Activated CD8-positive, alpha-beta memory T cell treated with anti-CD3 and anti-CD28 coated beads, Interleukin-2, amount 50 U/mL, for 1 hour (primary cell): ENCODE measurements around the gene GRAMD4.

ENCODE experiments used
- DNase-seq: peaks from one replicate; pipeline ENCODE4 v3.0.0-alpha.2; 2020; ENCODE audit errors: extremely low read depth

The GRAMD4 gene

DNA sequence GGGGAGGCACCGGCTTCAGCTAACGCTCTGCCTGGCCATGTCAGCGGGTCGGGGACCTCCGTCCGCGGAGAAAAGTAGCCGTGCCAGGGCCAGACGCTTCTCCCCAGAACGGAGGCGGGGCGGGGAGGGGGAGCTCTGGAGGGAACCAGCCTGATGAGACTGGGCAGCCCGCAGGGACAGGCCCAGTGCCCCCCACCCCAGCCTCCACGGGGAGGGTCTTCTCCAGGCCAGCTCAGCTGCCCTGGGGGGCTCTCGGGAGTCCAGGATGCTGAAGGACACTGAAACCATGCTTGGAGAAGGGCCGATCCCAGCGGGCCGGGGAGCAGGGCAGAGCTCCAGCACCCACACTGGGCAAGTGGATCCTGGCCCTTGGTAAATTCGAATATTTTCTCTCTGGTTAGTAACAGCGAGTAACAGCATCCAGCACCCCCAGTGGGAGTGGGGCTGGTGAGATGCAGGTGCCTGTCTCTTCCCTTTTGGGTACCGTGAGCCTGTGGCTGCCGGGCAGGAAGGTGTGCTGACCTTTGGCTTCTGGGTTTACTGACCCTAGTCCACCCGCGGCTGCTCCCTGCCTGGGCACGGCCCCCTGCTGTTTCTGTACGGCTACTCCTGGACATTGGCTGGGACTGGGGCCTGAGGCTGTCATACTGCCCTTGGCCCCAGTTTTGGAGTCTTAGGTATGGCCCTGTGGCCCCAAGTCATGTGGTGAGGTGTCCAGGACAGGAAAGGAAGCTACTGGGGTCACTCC is 35.8 kb downstream of the GRAMD4 start:
- DNase-seq = no peak

DNA sequence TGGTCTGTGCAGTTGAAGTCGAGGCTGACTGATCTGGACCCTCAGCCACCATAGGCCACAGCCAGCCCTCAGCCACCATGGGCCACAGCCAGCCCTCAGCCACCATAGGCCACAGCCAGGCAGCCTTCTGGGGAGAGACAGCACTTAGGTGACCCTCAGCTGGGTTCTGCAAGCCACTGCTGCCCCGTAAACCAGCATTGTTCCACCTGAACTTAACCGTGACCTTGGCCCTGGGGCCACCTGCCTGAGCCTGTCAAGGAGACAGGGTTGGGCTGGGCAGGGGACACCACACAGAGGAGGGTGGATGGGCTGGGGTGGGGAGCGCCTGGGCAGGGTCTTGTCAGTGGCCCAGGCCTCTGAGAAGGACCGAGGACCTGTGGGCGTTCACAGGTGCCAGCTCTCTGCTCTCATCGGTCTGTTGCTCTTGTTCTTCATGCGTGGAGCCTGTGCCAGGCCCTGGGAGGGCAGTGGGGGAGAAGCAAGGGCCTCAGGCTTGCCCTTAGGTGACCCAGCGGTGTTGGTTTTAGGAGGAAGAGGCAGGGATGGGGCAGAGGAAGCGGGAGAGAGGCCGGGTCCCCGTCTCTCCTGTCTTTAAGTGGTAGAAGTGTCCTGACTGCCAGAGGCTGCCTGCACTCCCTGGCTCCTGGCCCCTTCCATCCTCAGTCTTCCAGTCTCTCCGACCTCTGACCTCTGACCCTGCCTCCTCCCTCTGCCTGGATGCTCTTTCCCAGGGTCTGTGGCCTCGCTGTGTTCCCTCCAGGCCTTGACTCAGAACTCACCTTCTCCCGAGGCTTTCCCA is 36.9 kb downstream of the GRAMD4 start:
- no peak for DNase-seq

DNA sequence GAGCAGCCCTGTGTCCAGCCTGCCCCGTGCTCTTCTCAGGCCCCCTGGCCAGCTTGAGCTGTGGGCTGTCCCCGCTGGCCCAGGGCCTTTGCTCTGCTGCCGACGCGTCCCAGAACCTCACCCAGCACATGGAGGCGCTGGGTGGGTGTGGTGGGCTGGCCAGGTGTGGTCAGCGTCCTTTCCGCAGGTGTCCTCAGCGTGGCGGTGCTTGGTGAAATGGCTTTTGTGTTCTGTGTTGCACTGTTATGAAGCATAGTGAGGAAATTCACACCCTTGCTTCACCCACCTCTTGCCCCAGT is 37.4 kb downstream of the GRAMD4 start:
- DNase-seq = no peak

DNA sequence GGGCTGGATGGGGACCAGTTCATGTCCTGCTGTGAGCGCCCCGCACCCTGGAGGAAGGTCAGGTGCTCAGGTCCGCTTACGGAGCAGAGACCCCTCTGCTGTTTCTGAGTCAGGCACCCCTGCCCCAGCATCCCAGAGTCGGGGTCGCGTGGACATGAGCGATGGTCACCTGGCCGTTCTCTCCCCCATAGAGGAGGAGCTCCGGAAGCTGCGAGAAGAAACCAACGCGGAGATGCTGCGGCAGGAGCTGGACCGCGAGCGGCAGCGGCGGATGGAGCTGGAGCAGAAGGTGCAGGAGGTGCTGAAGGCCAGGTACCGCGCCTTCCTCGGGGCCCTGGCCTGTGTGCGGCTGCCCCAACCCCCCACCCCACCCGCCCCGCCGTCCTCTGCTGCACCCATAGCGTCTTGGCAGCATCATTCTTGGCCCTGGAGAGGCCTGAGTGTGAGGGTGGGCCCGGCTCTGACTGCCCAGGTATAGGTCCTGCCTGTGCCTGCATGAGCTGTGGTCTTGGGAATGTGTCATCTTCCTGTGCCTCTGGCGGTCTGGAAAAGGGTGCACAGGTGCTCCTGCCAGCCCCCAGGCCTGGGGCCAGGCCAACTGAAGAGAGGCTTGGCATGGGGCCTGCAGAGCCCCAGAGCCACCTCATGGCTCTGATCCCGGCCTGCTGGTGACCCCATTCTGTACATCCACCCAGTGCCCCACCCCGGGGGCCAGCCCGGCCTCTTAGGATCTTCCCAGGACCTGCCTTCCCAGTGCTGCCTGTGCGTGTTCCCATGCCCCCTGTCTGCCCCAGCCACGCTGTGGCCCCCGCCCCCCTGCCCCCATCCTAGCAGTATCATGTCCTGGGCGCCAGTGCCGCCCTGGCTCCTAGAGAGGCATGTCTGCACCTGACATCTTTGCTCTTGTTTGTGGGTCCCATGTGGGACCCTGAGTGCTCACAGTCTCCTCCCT is 38.1 kb downstream of the GRAMD4 start:
- no peak for DNase-seq

DNA sequence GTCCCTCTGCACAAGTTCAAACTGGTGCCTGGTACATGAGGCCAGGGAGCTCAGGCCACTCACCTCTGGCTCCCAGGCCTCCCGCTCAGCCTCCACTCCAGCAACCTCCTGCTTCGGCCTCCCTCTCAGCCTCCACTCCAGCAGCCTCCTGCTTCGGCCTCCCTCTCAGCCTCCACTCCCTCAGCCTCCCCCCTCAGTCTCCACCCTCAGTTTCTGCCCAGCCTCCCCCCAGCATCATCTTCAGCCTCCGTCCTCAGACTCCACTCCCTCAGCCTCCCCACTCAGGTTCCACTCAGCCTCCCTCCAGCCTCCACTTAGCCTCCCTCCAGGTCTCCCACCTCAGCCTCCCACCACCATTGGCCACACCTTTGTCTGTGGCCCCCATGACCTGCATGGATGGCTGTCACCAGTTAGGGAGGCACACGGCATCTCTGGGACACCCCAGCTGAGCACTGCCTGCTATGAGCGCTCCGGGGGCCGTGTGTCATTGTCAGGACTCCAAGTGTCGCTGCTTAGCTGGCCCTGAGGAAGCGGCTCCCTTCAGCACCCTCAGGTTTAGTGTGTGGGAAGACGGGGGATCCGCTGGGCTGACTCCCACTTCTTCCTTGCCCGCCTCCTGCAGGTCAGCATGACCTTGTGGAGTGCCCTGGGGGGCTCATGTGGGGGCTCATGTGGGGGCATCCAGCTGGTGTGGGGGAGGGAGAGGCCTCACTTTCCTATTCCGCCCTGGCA is 39.0 kb downstream of the GRAMD4 start:
- DNase-seq = no peak

DNA sequence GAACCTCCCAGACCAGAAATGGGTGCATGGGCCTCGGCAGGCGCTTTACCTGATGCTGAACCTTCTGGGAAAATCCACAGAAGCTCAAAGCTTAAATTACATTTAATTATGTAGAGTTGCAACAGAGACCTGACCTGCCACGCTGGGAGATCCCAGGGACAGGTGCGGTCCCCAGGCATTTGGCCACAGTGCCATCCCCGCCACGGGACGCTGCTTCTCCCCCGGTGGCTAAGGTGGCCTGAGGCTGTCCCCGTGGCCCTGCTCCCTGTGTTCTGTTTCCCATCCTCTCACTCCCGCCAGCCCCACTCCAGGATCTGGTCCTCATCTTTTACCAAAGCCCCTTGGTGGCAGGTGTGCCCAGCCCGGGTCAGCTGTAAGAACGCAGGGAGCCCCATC is 39.6 kb downstream of the GRAMD4 start:
- no peak for DNase-seq

DNA sequence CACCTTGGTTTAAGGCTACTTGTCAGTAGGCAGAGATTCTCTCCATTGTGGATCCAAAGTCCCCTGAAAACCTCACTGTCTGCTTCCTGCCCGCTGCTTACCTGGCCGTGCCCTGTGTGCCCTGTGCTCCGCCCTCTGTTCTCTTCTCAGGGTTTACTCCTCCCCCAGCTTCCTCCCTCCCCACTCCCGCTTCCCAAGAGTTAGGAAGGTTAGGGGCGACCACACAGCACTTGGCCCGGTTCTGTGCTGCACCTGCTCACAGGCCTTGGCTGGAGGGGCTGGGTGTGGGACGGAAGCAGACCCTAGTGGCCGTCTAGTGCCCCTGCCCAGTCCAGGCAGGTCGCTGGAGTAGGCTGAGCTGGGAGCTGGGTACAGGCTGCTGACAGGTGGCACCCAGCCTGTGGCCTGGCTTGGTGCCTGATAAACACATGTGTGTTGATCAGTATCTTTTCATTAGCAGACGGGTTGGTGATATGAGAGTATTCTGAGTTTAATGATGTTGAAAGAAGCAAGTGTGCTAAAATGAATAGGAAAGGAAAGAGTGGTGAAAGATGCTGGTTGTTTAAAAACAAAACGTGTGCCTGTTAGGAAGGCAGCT is 40.5 kb downstream of the GRAMD4 start:
- no peak for DNase-seq

DNA sequence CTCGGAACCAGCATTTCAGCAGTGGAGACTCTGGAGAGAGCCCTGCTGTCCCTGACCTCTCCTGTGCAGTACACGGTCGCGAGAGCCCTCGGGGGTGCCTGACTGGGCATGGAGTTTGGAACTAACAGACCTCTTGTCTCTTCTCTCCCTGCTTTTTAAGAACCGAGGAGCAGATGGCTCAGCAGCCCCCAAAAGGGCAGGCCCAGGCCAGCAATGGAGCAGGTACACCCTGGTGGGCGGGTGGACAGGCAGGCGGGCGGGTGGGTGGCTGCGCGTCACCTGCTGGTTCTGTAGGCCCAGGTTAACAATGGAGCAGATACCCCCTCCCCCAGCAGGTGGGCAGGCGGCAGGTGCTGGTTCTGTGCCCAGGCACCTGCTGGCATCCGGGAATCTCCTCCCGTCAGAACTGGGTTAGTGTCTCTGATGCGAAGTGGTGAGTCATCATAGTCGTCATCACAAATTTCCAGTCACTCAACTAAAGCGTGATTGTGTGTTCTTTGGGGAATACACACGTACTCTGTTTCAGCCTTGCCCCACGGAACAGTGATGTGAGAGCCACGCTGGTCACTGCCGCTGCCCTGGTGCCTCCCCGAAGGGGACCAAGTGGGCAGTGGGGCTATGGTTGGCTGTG is 41.1 kb downstream of the GRAMD4 start:
- DNase-seq = no peak

DNA sequence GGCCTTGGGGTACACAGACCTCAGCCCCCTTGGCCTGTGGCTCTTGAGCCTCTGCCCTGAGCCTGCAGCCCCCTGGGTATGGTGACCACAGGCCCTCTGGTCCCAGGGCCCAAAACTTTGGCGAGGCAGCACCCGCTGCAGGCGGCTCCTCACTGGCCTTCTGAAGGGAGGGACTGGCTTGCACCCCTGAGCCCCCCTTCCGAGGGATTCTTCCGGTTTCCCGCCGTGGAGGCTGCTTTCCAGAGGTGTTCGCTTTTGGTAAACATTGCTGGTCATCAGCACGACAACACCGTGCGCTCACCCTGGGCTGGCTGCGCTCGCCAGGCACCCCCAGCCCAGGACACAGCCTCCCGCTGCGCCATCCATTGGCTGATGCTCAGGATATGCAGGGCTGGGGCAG is 42.0 kb downstream of the GRAMD4 start:
- no peak for DNase-seq

DNA sequence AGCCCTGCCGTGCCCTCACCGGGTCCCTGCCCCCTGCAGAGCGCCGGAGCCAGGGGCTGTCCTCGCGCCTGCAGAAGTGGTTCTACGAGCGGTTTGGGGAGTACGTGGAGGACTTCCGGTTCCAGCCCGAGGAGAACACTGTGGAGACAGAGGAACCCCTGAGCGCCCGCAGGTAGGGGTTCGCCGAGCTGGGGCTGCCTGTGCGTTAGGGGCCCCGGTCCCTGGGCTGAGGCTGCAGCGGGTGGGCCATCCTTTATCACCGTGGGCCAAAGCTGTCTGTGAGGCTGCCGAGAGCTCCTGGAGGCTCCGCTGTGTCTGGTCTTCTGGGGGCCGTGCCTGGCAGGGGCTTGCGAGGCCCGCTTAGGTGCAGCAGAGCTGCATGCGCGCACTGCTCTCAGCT is 42.8 kb downstream of the GRAMD4 start:
- DNase-seq = no peak

DNA sequence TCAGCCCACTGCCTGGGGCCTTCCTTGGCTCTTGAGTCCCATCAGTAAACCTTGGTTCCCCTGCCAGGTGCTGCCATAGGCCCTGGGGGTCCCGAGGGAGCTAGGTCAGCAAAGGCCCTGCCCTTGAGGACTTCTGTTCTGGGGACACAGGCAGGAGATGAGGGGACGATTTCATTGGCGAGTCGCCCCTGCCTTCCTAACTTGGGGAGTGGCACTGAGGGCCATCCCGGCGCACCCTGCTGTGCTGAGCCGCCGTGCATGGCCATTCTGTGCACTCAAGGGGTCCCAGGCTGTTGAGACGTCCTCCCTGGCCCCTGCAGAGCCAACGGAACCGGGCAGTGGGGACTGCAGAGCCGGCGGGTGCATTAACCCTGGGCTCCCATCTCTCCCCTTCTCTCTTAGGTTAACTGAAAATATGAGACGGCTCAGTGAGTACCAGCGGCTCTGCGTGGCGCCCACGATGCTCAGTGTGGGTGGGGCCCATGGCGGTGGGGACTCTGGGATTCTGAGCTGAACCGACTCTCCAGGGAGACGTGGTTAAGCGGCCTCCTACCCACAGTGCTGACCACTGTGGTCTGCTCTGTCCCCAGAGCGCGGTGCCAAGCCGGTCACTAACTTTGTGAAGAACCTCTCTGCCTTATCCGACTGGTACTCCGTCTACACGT is 43.4 kb downstream of the GRAMD4 start:
- no peak for DNase-seq

DNA sequence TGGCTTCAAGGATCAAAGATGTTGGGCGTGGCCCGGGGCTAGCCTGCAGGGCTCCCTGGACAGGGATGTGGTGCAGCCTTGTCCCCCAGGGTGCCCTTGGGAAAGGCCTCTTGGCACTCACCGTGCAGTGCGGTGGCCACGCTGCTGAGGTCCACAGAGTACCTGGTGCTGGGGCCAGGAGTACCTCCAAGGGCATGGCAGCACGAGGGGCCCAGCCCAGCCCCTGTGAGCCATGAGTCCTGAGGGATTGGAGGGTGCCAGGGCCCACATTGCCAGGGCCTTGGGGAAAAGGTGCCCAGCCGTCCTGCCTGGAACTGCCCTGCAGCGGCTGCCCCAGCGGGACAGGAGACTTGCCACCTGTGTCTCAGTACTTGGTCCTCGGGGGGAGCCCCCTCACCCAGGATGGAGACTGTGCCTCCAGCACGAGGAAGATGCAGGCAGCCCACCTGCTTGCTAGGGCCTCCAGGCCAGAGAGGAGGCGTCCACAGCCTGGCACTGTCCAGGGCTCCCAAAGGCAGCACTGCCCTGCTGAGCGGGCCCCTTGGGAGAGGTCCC is 44.2 kb downstream of the GRAMD4 start:
- DNase-seq = no peak

DNA sequence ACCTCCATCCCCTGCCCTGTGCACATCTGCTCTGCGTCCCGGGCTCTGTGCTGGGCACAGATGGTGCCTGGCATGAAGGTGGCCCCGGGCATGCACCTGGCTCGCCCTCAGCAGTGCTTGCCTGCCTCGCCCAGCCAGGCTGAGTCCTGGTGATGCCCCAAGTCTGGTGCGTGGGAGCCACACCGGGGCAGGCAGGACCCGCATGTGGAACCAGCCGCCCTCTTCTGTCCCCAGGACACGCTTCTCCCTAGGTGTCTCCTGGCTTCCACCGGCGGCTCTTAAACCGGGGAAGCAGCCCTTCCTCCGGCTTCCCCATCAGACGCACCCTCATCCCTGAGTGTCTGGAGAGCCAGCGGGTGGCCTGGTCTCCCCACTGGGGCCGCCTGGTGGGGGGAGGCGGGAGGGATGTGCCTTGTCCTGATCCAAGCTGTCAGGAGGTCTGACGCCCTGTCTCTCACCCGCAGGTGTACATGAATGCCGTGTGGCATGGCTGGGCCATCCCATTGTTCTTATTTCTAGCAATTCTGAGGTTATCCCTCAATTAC is 45.0 kb downstream of the GRAMD4 start:
- DNase-seq = no peak

DNA sequence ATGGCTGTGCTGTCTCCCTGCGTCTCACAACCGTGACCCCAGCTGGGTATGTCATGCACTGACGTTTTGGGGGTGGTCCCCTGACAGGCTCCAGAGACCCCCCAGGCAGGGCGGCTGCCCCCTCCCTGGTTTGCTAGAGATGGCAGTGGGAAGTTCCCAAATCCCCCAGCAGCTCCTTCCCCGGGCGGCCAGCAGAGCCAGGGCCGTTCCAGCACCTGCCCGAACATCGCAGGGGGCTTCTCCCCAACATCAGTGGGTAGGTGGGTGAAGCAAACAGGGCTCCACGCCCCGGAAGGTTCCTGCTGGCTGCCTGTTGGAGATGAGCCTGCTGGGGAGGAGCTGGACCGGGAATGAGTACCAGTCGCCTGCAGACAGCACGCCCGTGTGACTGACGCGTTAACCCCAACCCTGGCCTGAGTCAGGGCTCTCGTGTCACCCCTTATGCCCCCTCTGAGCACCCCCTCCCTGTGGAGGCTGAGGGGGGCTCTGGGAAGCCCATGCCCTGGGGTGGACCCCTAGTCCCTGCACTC is 45.6 kb downstream of the GRAMD4 start:
- no peak for DNase-seq

DNA sequence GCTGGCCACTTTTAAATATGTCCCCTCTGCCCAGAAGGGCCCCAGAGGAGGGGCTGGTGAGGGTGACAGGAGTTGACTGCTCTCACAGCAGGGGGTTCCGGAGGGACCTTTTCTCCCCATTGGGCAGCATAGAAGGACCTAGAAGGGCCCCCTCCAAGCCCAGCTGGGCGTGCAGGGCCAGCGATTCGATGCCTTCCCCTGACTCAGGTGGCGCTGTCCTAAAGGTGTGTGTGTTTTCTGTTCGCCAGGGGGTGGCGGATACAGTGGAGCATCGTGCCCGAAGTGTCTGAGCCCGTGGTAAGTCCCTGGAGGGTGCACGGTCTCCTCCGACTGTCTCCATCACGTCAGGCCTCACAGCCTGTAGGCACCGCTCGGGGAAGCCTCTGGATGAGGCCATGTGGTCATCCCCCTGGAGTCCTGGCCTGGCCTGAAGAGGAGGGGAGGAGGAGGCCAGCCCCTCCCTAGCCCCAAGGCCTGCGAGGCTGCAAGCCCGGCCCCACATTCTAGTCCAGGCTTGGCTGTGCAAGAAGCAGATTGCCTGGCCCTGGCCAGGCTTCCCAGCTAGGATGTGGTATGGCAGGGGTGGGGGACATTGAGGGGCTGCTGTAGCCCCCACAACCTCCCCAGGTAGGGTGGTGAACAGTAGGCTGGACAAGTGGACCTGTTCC is 46.5 kb downstream of the GRAMD4 start:
- no peak for DNase-seq

DNA sequence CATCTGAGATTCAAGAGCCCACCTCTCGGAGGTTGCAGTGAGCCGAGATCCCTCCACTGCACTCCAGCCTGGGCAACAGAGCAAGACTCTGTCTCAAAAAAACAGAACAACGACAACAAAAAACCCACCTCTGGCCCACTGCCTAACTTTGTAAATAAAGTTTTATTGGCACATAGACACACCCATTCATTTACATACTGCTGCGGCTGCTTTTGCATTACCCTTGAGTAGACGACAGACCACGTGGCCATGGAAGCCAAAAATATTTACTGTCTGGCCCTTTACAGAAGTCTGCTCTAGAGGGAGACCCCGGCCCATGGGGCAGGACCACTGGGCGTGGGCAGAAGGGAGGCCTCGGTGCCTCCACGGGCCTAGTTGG is 47.0 kb downstream of the GRAMD4 start:
- DNase-seq = no peak

DNA sequence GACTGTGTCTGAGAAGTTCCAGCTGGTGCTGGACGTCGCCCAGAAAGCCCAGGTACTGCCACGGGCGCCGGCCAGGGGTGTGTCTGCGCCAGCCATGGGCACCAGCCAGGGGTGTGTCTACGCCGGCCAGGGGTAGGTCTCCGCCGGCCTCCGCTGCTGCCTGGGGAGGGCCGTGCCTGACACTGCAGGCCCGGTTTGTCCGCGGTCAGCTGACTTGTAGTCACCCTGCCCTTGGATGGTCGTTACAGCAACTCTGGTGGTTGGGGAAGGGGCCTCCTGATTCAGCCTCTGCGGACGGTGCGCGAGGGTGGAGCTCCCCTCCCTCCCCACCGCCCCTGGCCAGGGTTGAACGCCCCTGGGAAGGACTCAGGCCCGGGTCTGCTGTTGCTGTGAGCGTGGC is 47.9 kb downstream of the GRAMD4 start:
- no peak for DNase-seq

DNA sequence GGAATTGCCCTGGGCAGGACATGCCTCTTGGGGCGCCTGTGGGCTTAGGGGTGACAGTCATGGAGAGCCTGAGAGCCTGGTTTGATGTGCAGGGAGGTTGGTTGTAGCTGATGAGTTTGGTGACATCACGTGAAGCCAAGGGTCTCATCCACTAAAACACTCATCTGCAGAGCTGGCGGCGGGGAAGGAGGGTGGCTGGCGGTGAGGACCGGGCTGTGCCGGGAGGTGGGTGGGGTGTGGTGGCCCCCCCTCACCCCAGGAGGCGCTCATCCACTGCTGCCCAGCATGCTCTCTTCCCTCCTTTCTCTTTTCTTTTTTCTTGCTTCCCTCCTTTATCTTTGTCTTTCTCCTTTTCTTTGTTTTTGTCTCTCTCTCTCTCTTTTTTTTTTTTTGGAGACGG is 49.0 kb downstream of the GRAMD4 start:
- no peak for DNase-seq

DNA sequence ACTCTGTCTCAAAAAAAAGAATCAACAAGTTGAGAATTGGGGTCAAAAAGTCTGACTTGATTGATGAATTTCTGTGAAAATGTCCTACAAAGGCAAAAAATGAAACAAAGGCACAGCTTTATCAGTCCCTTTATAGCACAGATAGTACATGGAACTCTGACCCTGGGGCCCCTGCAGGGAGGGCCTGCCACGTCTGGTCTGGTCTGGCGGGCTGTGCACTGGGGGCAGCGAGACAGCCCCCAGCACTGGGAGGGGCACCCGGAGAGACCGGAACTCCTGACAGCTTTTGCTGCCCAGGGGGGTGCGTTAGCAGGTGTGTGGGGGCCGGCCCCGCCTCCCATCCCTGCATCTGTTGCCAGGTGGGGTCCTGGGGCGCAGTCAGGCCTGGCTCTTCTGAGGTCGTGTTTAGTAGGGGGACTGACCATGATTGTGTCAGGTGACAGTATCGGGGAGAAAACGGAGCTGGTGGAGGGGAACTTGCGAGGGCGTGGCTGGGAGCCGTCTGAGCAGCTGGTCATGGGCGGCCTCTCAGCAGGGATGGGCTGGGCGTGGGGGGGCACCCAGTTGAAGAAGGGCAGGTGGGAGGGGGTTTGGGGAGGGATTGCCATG is 51.7 kb downstream of the GRAMD4 start:
- DNase-seq = no peak
